GM21717 (cell line): ENCODE results near the gene PNPLA8.
"Not testable (repeated sequence)": the region's sequence is repeated elsewhere in the genome, so short reads cannot be mapped to it uniquely, and the experiment has no call there.

Experiments used
- ATAC-seq: cut with Tn5 transposase; IDR thresholded peaks from one replicate; pipeline ENCODE4 v1.9.1; 2021; ENCODE audit warnings: mild to moderate bottlenecking, moderate library complexity; ENCODE audit not compliant: unreplicated experiment

PNPLA8 gene

DNA sequence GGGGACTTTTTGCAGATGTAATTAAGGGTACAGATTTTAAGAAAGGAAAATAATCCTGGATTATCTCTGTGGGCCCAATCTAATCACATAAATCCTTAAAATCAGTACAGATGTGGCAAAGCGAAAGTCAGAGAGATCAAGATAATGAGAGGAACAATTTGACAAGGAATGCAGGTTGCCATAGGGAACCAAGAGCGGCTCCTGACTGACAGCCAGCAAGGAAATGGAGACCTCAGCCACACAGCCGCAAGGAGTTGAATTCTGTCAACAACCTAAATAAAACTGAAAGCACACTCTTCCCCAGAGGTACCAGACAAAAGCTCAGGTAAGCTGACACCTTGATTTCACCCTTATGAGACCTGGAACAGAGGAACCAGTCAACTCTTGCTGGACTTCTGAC lies 3.4 kb upstream of the PNPLA8 start:
- ATAC-seq: no peak

DNA sequence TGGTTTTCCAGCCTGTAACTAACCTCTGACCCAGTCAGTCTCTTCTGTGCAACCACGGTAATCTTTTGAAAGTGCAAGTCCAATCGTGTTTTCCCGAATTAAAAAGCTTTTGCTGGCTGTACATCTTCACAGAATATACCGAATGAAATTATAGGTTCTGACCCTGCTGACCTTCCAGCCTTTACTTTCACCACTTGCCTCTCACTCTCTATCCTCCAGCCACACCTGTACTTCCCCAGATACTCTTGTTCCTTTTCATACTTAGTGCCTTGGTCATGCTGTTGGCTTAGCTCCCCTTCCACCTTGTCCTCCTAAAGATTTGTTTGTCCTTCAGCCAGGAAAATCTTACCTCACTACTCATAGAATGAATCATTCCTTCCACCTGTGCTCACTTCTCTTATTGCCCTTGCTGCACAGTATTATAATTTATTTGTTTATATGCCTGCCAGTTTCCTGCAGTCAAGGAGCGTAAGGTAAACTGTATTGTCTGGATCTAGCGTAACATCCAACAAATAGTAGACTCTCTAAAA lies 2.3 kb upstream of the PNPLA8 start:
- no peak for ATAC-seq

DNA sequence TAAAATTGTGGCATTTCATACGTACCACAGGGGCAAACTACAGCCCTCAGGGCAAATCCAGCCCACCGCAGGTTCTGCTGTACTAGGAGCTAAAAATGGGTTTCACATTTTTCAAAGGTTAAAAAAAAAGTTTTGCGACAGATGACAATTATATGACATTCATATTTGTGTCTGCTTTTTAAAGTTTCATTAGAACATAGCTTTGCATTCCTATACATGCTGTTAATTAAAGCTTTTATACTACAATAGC lies 758 bp upstream of the PNPLA8 start:
- ATAC-seq: no peak

DNA sequence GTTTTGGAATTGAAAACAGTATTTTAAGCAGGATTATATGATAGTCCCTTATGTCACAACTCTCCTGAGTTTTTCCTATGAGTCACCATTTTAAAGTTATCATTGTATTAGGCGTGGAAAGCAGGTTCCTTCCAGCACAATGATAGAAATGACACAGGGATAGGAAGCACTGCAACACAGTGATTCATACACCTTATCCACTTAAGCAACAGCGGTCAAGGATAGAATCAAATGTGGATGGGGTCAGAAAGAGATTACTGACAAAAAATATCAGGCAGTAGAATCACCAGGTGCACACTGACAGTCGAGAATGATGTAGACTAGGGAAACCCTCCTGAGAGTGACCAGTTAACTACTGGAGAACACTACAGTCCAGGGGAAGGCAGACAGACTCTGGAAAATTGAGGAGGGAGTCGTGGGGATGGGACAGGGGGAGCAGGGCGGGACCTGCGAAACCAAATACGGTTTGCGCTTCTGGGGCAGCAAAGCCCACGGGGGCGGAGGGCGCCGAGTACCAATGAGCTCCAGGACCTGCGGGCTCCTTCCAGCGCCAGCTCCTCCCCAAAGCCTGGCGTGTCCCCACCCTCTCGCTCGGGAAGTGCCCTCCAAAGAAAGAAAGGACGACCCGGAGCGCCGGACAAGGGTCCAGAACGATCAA lies 479 bp downstream of the PNPLA8 start:
- peak; percentile 56 for ATAC-seq

DNA sequence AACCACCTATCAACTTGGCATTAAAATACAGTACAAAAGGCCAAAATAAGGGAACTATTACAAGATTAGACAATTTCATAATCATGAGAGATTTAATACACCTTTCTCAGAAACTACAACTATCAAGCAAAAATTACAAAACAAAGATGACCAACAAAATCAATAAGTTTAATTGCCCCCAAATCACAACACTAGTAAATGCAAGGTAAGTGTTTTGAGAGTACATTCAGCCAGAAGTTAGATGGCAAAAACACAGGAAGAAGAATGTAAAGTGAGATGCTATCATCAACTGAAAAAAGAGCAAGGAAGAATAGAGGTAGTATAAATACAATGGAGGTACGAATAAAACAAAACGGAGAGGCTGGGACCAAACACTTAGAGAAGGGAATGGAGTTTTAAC lies 3.2 kb downstream of the PNPLA8 start:
- no peak for ATAC-seq

DNA sequence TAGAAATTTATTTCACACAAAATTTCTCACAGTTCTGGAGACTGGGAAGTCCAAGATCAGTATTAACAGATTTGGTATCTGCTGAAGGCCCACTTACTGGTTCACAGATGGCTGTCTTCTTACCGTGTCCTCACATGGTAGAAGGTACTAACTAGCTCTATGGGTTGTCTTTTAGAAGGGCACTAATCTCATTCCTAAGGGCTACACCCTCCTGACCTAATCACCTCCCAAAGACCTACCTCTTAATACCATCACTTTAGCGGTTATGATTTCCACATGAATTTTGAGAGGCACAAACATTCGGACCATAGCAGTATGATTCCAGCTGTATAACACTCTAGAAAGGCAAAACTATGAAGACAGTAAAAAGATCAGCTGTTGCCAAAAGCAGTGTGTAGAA lies 8.0 kb downstream of the PNPLA8 start:
- ATAC-seq: no peak

DNA sequence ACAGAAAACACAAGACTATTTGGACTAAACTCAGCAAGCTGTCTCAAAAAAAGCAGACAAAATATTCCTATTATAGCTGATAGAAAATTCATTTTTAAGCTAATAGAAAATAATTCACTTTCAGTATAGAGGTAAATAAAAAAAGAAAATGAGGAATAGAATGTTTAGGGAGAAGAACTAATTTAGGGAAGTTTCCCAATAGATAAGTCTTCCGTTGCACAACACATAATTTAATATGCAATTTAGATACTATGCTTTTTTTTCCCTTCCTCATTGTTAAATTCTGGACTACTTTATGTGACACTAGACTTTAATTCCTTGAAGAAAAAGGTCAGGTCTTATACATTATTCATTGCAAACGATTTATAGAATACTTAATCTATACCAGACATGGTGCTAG lies 10.3 kb downstream of the PNPLA8 start:
- ATAC-seq: no peak

DNA sequence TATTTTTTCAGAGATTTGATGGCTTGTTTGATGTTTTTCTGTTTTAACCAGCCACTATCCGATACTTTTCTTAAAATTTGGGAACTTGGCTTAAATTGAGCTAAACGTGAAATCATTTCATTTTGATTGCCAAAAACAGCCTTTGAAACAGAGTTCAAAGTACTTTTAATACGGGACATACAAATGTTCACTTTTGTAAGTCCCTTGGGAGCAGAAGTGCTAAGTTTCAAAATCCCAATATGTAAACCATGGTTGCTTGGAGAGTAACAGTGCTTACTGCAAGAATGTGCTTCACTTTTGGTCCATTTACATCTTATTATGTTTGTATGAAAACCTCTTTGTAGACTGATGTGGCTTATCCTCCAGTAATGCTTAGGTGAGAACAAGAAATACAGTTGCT lies 10.9 kb downstream of the PNPLA8 start:
- no peak for ATAC-seq

DNA sequence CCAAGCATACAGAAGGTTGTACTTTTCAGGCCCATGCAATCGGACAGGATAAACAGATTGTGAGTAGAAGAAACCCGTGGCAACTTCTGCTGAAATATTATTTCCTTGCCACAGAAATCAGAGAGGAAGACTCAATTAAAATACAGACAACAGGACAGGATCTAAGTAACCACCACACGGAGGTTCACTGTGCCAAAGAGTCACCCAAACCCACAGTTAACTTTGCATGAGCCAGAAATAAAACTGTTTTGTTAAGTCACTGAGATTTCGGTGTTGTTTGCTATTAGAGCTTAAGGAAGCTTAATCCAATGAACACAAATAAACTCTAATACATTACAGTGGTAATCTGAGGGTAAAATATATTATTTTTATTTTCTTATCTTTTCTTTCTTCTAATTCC lies 14.0 kb downstream of the PNPLA8 start:
- no peak for ATAC-seq

DNA sequence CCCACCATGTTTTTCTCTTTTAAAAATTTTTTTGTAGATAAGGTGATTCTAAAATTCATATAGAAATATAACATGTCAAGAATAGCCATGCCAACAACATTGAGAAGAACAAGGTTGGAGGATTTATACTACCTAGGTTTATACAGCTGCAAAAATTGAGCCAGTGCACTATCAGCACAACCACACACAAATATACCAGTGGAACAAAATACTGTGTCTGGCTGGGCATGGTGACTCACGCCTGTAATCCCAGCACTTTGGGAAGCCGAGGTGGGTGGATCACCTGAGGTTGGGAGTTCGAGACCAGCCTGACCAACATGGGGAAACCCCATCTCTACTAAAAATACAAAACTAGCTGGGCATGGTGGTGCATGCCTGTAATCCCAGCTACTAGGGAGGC lies 21.4 kb downstream of the PNPLA8 start:
- not testable (repeated sequence) for ATAC-seq

DNA sequence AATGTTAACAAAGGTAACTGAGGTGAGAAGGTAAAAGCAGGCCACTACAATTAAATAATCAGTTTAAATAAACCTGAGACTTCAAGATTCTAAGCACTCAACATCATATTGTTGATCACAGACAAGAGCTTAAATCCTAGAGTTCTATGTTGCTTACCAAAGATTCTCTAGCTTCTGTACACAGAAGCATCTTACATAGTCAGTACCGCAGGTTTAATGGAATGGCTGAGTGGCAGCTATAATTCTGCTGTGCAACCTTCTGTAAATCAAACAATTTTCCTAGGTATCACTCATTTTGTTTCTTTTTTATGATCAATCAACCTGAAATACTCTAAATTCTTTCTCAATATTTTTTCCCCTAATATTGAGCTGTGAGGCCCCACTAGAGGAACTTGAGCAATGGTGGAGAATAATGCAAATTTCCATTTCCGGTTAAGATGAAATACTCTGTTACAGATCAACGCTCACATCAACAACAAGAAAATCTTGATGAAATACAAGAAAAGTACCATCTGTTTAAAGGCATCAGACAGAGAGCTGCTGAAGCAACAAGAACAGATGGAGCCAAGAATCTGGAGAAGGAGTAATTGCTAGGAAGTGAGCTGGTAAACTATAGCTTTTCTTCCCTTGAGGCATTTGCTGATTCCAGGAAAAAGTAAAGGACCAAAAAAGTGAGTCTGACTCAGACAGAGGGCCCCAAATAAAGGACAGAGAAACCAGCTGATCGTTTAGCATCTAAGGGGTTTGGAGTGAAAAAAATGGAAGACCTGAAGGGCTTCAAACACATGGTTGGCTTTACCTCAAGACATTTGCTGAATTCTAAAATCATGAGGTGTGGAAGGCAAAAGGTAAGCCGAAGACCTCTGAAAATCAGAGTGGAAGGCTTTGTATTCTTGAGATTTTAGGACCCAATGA lies 22.6 kb downstream of the PNPLA8 start:
- ATAC-seq: peak; percentile 92

DNA sequence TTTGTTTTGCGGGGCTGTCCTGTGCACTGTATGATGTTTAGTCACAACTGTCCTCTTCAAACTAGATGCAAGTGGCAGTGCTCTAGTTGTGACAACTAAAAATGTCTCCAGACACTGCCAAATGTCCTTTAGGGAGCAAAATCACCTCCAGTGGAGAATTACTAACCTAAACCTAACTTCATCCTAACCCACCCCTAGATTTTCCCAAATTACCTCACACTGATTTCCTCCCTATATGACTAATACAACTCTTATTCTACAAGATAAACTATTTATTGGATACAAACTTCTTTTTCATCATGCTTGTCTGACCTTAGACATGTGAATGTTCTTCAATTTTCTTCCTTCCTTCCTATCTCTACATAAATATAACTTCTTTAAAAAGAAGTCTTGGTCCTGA lies 26.4 kb downstream of the PNPLA8 start:
- ATAC-seq: no peak

DNA sequence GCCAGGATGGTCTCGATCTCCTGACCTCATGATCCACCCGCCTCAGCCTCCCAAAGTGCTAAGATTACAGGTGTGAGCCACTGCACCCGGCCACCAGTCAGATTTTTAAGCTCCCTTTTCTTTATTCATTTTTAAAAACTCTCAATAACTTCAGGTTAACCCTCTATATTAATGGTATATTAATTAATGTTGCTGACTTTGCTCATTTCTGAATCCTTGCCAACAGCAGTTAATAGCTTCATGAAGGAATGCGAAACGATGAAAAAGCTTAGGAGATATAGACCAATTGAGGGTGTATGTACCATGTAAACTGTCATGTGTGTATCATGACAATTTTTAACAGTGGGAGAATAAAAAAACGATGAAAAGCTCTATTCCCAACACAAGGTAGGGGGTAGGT lies 27.5 kb downstream of the PNPLA8 start:
- no peak for ATAC-seq

DNA sequence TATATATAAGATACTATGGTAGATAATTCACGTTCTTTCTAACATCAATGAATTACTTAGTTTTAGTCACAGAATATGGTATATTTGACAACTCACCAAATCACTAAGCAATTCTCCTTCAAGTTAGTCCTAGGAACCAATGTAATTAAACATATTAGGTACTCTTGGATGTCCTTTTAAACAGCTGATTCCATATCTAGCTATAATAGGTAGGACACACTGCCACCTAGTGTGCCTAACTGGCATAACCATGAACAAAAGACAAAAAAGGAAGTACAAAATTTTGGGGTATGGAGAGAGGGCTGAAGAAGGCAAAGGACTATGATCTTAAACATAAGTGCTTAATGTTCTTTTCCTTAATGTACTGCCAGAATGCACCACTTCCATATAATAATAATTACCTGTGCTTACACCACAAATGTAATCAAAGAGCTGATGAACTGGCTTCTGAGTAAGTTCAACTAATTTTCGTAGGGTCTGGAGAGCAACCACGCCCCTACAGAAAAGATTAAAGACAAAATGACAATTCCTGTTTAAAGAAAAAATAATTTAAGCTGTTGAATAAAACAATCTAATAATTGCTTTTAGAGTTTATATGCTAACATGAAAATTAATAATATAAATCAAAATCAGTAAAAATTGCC lies 28.7 kb downstream of the PNPLA8 start:
- ATAC-seq: no peak

DNA sequence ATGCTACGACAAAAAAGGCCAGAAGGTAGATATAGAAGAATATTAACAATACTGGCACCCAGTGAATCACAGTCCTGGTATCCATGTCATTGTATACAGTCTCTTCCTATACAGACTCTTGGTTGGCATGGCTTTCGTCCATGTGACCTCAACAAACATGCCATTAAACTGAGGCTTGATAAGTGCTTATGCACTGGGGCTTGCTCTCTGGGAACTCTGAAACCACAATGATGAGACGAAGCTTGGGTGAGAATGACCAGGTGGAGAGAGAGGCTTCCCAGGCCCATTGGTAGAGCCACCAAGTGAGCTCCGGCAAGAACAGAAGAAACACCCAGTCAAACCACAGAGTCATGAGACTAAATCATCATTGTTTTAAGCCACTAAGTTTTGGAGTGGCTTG lies 33.2 kb downstream of the PNPLA8 start:
- no peak for ATAC-seq

DNA sequence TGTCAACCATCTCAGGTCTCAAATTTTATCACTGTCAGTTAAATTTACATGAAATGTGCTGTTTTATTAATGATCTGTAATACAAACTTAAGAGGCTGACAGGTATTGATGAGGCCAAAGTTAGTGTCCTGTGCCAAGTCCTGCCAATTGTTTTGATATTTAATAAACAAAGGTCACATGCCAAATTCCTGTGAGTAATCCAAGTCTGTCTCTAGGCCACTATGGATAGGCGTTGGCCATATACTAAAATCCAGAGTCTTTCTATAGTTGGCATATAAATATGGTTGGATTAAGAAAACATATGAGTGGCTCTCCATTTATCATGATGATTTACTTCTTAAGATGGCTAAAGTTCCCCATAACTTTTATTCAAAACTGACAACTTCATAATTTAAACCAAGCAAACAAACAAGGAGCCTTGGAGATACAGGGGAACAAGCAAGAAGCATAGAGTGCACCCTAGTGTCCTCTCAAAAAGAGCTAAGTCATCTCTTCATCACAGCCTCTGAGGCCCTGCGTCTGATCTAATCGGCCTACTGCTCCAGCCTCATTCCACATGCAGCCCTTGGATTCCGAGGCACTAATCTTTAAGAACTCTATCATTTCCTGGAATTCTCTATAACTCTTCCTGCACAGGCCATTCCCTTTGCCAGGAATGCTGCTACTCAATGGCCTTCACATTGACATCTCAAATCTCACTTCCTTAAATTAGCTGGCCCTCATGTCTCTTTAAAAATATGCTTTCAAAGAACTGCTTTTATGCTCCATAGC lies 37.0 kb downstream of the PNPLA8 start:
- ATAC-seq: no peak

DNA sequence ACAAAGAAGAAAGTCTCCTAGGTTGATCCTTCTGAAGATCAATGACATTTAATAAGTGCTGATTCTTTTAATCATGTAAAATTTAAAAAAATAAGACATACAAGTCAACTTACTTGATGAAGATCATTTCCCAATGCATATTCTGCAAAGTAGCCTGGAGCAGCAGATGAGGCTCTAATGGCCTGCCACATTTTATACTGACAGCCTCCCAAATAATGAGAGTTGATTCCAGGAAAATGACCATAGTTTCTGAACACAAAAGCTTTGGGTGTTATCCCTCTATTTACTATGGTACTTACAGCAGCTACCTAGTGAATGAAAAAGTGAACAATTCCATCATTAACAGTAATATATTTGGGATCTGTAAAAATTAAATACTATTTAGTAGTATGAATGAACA lies 38.3 kb downstream of the PNPLA8 start:
- no peak for ATAC-seq

DNA sequence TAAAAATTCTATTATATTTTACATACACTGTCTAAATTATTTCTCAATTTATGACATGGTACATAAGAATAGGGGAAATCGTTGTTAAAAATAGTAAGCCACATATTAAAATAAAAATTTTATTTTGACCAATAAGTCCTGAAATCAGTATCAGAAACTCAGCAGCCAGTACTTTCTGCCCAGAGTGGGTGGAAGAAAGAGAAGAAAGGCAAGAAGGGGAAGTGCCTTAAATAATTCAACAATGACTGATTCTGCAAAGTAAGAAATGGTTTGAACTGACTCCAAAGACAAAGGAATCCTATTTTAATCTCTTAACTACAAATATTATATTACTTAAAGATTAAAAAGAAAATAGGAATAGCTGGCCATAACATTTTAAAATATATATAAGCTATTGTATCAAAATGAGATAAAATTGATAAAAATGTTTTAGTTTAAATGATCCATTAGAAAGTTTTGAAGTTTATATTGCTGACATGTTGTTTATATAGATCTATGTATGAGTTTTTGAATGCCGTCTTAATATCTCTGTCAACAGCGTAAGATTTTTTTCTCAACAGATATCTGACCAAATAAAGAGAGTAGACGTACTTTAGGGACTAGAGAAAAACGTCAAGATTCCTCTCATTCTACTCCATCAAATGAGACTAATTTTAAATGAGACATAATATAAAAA lies 39.5 kb downstream of the PNPLA8 start:
- ATAC-seq: no peak

DNA sequence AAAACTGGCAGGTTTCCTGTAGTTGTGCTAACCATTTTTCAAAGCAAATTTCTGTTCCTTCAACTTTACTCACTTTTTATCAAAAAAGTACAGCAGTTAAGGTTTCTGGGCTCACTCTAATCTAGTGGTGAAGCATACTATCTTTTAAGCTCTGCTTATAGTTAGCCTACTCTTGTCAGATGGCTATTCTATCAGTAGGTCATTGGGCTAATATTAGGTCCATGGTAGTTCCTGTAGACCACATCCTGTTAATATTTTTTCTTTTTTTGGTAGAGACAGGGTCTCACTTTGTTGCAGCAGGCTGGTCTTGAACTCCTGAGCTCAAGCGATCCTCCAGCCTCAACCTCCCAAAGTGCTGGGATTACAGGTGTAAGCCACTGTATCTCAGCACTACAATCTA lies 41.8 kb downstream of the PNPLA8 start:
- no peak for ATAC-seq

DNA sequence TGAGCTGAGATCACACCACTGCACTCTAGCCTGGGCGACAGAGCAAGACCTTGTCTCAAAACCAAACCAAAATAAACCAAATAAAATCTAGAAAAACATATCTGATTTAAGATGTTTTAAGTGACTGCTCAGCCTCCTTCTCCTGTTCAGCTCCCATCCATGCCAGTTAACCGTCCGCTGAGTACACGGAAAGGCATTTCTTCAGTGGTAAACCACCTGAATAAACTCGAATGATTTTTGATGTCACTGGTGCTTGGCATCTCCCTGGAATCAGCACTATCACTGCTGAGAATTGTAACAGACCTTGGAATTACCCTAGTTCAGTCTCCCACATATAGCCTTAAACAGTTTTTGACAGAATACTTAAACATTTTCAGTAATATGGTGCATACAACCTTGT lies 45.6 kb downstream of the PNPLA8 start:
- no peak for ATAC-seq

DNA sequence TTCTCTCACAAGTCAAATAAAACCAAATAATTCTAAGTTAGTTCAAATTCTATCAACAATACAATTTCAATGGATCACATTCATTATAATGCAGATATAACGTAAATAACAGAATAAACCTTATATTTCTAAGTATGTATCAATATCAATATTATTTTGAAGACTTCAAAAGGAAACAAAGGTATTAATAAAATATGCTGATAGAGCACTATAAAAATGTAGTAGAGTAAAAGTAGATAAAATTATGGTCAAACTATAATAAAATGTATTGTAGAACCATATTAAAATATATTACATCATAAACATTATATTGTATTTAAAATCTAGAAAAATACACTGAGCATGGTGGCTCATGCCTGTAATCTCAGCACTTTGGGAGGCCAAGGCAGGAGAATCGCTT lies 46.2 kb downstream of the PNPLA8 start:
- ATAC-seq: no peak
